ENCODE measurements around the gene HUWE1.
"Not testable (repeated sequence)": the region's sequence is repeated elsewhere in the genome, so short reads cannot be mapped to it uniquely, and the experiment has no call there.

Gene HUWE1

GRCh38 chrX:53616946-53617345 is 69.6 kb downstream of the HUWE1 start:
- DNase-seq (ENCODE audit: low spot score): no peak

- DNase-seq (ENCODE audit: low spot score): no peak
Measured at GRCh38 chrX:53606456-53606855, 80.1 kb downstream of the HUWE1 start.

GRCh38 chrX:53605004-53605403 is 81.5 kb downstream of the HUWE1 start:
- no peak for DNase-seq (ENCODE audit: low spot score)

GRCh38 chrX:53599781-53600396 is 86.6 kb downstream of the HUWE1 start:
- DNase-seq (ENCODE audit: low spot score): no peak

GRCh38 chrX:53598169-53598568 is 88.3 kb downstream of the HUWE1 start:
- DNase-seq (ENCODE audit: low spot score): no peak

GRCh38 chrX:53595266-53595810 is 91.2 kb downstream of the HUWE1 start:
- no peak for DNase-seq (ENCODE audit: low spot score)

GRCh38 chrX:53594354-53594753 is 92.2 kb downstream of the HUWE1 start:
- DNase-seq (ENCODE audit: low spot score): no peak

GRCh38 chrX:53587795-53588420 is 98.6 kb downstream of the HUWE1 start:
- no peak for DNase-seq (ENCODE audit: low spot score)

GRCh38 chrX:53584891-53585290 is 101.6 kb downstream of the HUWE1 start:
- no peak for DNase-seq (ENCODE audit: low spot score)

- DNase-seq (ENCODE audit: low spot score): no peak
Measured at GRCh38 chrX:53583571-53583970, 102.9 kb downstream of the HUWE1 start.

GRCh38 chrX:53580742-53581504 is 105.6 kb downstream of the HUWE1 start:
- no peak for DNase-seq (ENCODE audit: low spot score)

GRCh38 chrX:53571494-53571893 is 115.0 kb downstream of the HUWE1 start:
- DNase-seq (ENCODE audit: low spot score): no peak

- DNase-seq (ENCODE audit: low spot score): no peak
Measured at GRCh38 chrX:53563324-53563723, 123.2 kb downstream of the HUWE1 start.

- DNase-seq (ENCODE audit: low spot score): no peak
Measured at GRCh38 chrX:53561912-53562311, 124.6 kb downstream of the HUWE1 start.

- no peak for DNase-seq (ENCODE audit: low spot score)
Measured at GRCh38 chrX:53558646-53559045, 127.9 kb downstream of the HUWE1 start.

GRCh38 chrX:53556868-53557267 is 129.7 kb downstream of the HUWE1 start:
- no peak for DNase-seq (ENCODE audit: low spot score)

- DNase-seq (ENCODE audit: low spot score): no peak
Measured at GRCh38 chrX:53550756-53551463, 135.6 kb downstream of the HUWE1 start.

- peak; percentile 0 for DNase-seq (ENCODE audit: low spot score)
Measured at GRCh38 chrX:53547668-53548067, 138.9 kb downstream of the HUWE1 start.

GRCh38 chrX:53544936-53545335 is 141.6 kb downstream of the HUWE1 start:
- no peak for DNase-seq (ENCODE audit: low spot score)

- no peak for DNase-seq (ENCODE audit: low spot score)
Measured at GRCh38 chrX:53538781-53539180, 147.7 kb downstream of the HUWE1 start.

GRCh38 chrX:53531255-53531966 is 155.1 kb downstream of the HUWE1 start:
- not testable (repeated sequence) for DNase-seq (ENCODE audit: low spot score)

GRCh38 chrX:53526999-53527398 is 159.5 kb downstream of the HUWE1 start:
- DNase-seq (ENCODE audit: low spot score): no peak

All from CD4-positive, alpha-beta T cell treated with Interleukin-15 for 4 hours (primary cell).